MCF 10A (cell line): ENCODE measurements around the gene LILRA1. TPM values are rescaled to one million over a fixed set of nuclear protein-coding genes. Genes with fewer than 3 reads are reported as not detected.

Experiments
- BruUV-seq: library from RNA; stranded (reverse); fragments of 400-500 nt; replicated peaks from 2 replicates; lab custom pipeline; 2021; lab: Mats Ljungman, UMichigan
- CTCF ChIA-PET: fragments of 300-600 bp; sonication (Branson Sonifier 250); formaldehyde crosslinking; extraction: SDS; loops from one replicate; lab custom pipeline; 2021; ENCODE audit warnings: antibody characterized with exemption, inconsistent platforms; lab: Yijun Ruan, JAX
- POLR2A ChIA-PET: fragments of 300-600, 350-650 bp; sonication (Branson Sonifier 250); formaldehyde crosslinking; extraction: SDS; loops from one replicate; lab custom pipeline; 2020; ENCODE audit warnings: antibody characterized with exemption, inconsistent platforms; lab: Yijun Ruan, JAX
- DNase-seq: peaks from one replicate; pipeline ENCODE4 v3.0.0-alpha.2; 2018; ENCODE audit not compliant: unreplicated experiment
- H3K27ac Mint-ChIP-seq: one replicate; pipeline ENCODE4 v1.8.0; 2022; ENCODE audit warnings: mild to moderate bottlenecking, low read depth, mixed read lengths; ENCODE audit not compliant: unreplicated experiment
- H3K27me3 Mint-ChIP-seq: one replicate; pipeline ENCODE4 v1.8.0; 2022; ENCODE audit warnings: mixed read lengths; ENCODE audit not compliant: insufficient read depth, unreplicated experiment
- H3K36me3 Mint-ChIP-seq: one replicate; pipeline ENCODE4 v1.8.0; 2022; ENCODE audit warnings: mild to moderate bottlenecking, moderate library complexity, mixed read lengths; ENCODE audit not compliant: insufficient read depth, unreplicated experiment
- H3K4me1 Mint-ChIP-seq: one replicate; pipeline ENCODE4 v1.8.0; 2022; ENCODE audit warnings: mixed read lengths; ENCODE audit not compliant: insufficient read depth, unreplicated experiment
- H3K4me3 Mint-ChIP-seq: one replicate; pipeline ENCODE4 v1.8.0; 2022; ENCODE audit warnings: mild to moderate bottlenecking, moderate library complexity, mixed read lengths; ENCODE audit not compliant: unreplicated experiment
- H3K9me3 Mint-ChIP-seq: one replicate; pipeline ENCODE4 v1.8.0; 2022; ENCODE audit warnings: mixed read lengths; ENCODE audit not compliant: unreplicated experiment
- intact Hi-C: fragments of 100-400 bp; cut with micrococcal nuclease; formaldehyde crosslinking; loops from 2 replicates; pipeline ENCODE4 v1.14.1; 2022
- microRNA-seq: library from miRNA; unstranded; fragments of <30 nt; microRNA quantifications from one replicate; pipeline ENCODE4 v1.2.0, GENCODE V29; 2022
- total RNA-seq: library from RNA; stranded (reverse); gene quantifications from 2 replicates; pipeline ENCODE4 v1.2.3, GENCODE V29; 2022
- TF ChIP-seq, protein P1 (sequence below): fragments of 200-600 bp; IDR thresholded peaks from one replicate; pipeline ENCODE4 v1.8.0; 2022; ENCODE audit warnings: antibody characterized with exemption, mild to moderate bottlenecking; ENCODE audit not compliant: unreplicated experiment

LILRA1 gene
- total RNA-seq, 1 experiment from 2014 or later, result not detected

DNA sequence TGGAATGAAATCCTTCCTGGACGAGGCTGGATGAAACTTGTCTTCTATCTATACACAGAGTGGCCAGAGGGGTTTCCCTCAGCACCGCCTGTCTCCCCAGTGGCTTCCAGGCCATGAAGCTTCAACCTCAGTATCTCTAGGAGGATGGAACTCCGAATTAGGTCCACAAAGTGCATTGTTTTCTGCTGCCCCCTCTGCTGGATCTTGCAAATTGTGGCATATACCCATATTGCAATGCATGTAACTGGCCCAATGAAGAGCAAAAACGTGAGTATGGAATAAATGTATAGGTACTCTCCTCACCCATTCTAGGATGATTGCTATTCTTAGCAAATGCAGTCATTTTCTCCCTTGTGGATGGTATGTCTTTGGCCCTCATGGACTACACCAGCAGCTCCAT is 54.7 kb downstream of the LILRA1 start:
- Mint-ChIP-seq H3K27ac (no peak overlapping the region), H3K9me3 (no peaks in the 10 kb centered on the region), H3K4me3 (no peak overlapping the region), H3K4me1 (no peaks in the 10 kb centered on the region), H3K27me3 (no peaks in the 10 kb centered on the region), H3K36me3 (no peaks in the 10 kb centered on the region)
- ChIA-PET CTCF (interaction anchor here (1.2 to 1.3 kb wide), 2 partner anchors 24 to 26 kb away, joined by 3 to 5 read pairs; no protein-coding TSS in a partner anchor), POLR2A (no interaction called here)
- no peak for DNase-seq
- TF ChIP-seq, protein P1, sequence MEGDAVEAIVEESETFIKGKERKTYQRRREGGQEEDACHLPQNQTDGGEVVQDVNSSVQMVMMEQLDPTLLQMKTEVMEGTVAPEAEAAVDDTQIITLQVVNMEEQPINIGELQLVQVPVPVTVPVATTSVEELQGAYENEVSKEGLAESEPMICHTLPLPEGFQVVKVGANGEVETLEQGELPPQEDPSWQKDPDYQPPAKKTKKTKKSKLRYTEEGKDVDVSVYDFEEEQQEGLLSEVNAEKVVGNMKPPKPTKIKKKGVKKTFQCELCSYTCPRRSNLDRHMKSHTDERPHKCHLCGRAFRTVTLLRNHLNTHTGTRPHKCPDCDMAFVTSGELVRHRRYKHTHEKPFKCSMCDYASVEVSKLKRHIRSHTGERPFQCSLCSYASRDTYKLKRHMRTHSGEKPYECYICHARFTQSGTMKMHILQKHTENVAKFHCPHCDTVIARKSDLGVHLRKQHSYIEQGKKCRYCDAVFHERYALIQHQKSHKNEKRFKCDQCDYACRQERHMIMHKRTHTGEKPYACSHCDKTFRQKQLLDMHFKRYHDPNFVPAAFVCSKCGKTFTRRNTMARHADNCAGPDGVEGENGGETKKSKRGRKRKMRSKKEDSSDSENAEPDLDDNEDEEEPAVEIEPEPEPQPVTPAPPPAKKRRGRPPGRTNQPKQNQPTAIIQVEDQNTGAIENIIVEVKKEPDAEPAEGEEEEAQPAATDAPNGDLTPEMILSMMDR, result no peak
- BruUV-seq, result no TSS peak
- intact Hi-C loops, result no loop called here

- CTCF ChIA-PET, result interaction anchor here (0.6 to 1.4 kb wide), 3 partner anchors 23 to 169 kb away, joined by 3 to 5 read pairs (median 3); no protein-coding TSS in a partner anchor
- intact Hi-C loops, result no loop called here
- no TSS peak for BruUV-seq
These were observed 56.8 kb downstream of the LILRA1 start for GRCh38 chr19:54650108-54650655.

More at GRCh38 chr19:54650108-54650655, 56.8 kb downstream of the LILRA1 start:
- H3K27me3 Mint-ChIP-seq, result no peaks in the 10 kb centered on the region
- no peak for DNase-seq
- no peaks in the 10 kb centered on the region for H3K9me3 Mint-ChIP-seq
- POLR2A ChIA-PET, result no interaction called here
- H3K36me3 Mint-ChIP-seq, result no peaks in the 10 kb centered on the region
- H3K4me1 Mint-ChIP-seq, result no peaks in the 10 kb centered on the region
- TF ChIP-seq, protein P1, result no peak
- no peak overlapping the region for H3K27ac Mint-ChIP-seq
- H3K4me3 Mint-ChIP-seq, result no peak overlapping the region

Small RNAs within 50 kb of the gene (microRNA-seq; reads per million reads assigned to microRNA genes)
- gene MIR8061, result not detected

Other genes starting within 250 kb of the LILRA1 start
- gene LAIR1, start 228.7 kb upstream of the LILRA1 start, total RNA-seq, result not detected in 2 replicates
- not detected in 2 replicates for gene TTYH1, start 178.2 kb upstream of the LILRA1 start, total RNA-seq
- gene LENG8, start 144.4 kb upstream of the LILRA1 start, total RNA-seq, result 238 and 249 TPM in 2 replicates
- 6.9 and 9.3 TPM in 2 replicates for gene LENG9, start 129.9 kb upstream of the LILRA1 start, total RNA-seq
- 3.0 TPM in 2 replicates for gene CDC42EP5, start 120.3 kb upstream of the LILRA1 start, total RNA-seq
- gene LAIR2, start 90.8 kb upstream of the LILRA1 start, total RNA-seq, result not detected in 2 replicates
- gene LILRA2, start 19.8 kb upstream of the LILRA1 start, total RNA-seq, result not detected in 2 replicates
- gene LILRB1, start 36.9 kb downstream of the LILRA1 start, total RNA-seq, result not detected in 2 replicates
- gene LILRB4, start 69.4 kb downstream of the LILRA1 start, total RNA-seq, result not detected in 2 replicates
- gene KIR3DL3, start 130.8 kb downstream of the LILRA1 start, total RNA-seq, result not detected in 2 replicates
- not detected in 2 replicates for gene KIR2DL3, start 144.9 kb downstream of the LILRA1 start, total RNA-seq
- gene KIR2DL1, start 176.2 kb downstream of the LILRA1 start, total RNA-seq, result not detected in 2 replicates
- gene KIR2DL4, start 210.0 kb downstream of the LILRA1 start, total RNA-seq, result not detected in 2 replicates
- not detected in 2 replicates for gene KIR3DL1, start 222.8 kb downstream of the LILRA1 start, total RNA-seq
- gene KIR2DS4, start 239.0 kb downstream of the LILRA1 start, total RNA-seq, result not detected in 2 replicates